Gastroesophageal sphincter (tissue), 4 donors: ENCODE data around the gene DDX3X. TPM values are rescaled to one million over a fixed set of nuclear protein-coding genes. Genes with fewer than 3 reads are reported as not detected.
"Not testable (repeated sequence)": the region's sequence is repeated elsewhere in the genome, so short reads cannot be mapped to it uniquely, and the experiment has no call there.

Source experiments
- ATAC-seq: fragments of 150-250 bp; one replicate; pipeline ENCODE4 v1.9.1; 2016; ENCODE audit warnings: mild to moderate bottlenecking, moderate library complexity
- H3K27ac ChIP-seq, 4 donors: fragments of 200-600 bp; sonication (generic) in 3 of 4; 1 replicate in 3 of 4; 2 replicates in 1 of 4; pipeline ENCODE4 v1.5.1; 2016 to 2019
- H3K27me3 ChIP-seq: fragments of 200-600 bp; sonication (generic); one replicate; pipeline ENCODE4 v1.5.1; 2019
- H3K36me3 ChIP-seq, 2 donors: fragments of 200-600 bp; sonication (generic); one replicate each; pipeline ENCODE4 v1.5.1; 2019; ENCODE audit warnings: control low read depth in 1 of 2
- H3K4me1 ChIP-seq, 3 donors: fragments of 200-600 bp; sonication (generic); 1 replicate in 2 of 3; 2 replicates in 1 of 3; pipeline ENCODE4 v1.5.1; 2016 to 2019; ENCODE audit warnings: control low read depth in 2 of 3
- H3K4me3 ChIP-seq, 2 donors: fragments of 200-600 bp; sonication (generic); one replicate each; pipeline ENCODE4 v1.5.1; 2019; ENCODE audit warnings: mild to moderate bottlenecking in 1 of 2, moderate library complexity in 1 of 2
- H3K9me3 ChIP-seq, 3 donors: fragments of 200-600 bp; sonication (generic); one replicate each; pipeline ENCODE4 v1.5.1; 2017 to 2019; ENCODE audit warnings: control low read depth in 2 of 3
- EP300 ChIP-seq: sonication (generic); formaldehyde crosslinking; IDR thresholded peaks from one replicate; pipeline ENCODE4 v1.6.1; 2017; ENCODE audit warnings: antibody characterized with exemption, mild to moderate bottlenecking
- POLR2A ChIP-seq, 2 donors: fragments of 450-650 bp; IDR thresholded peaks; one replicate each; pipeline ENCODE4 v1.6.1; 2017; ENCODE audit warnings: antibody characterized with exemption in 2 of 2, mild to moderate bottlenecking in 2 of 2, moderate library complexity in 1 of 2
- POLR2AphosphoS5 ChIP-seq: sonication (generic); formaldehyde crosslinking; IDR thresholded peaks from one replicate; pipeline ENCODE4 v1.6.1; 2017; ENCODE audit warnings: antibody characterized with exemption
- WGBS, 2 donors: methylation state at CpG; one replicate each; pipeline ENCODE4 v1.1.5; 2018; ENCODE audit warnings: low coverage in 1 of 2; 5-methylcytosine and 5-hydroxymethylcytosine counted together
- total RNA-seq, 4 donors: library from RNA; depleted of rRNA; stranded (reverse); fragments of >200 nt; gene quantifications; one replicate each; pipeline ENCODE4 v1.1.0, GENCODE V29; 2016
- TF ChIP-seq, protein P1 (sequence below), 4 experiments: fragments of 200-600 bp in 2 of 4; fragments of 450-650 bp in 2 of 4; sonication (generic) in 1 of 4; IDR thresholded peaks; one replicate each; pipeline ENCODE4 v1.5.1; 2017 to 2019; ENCODE audit warnings: antibody characterized with exemption in 4 of 4, mild to moderate bottlenecking in 2 of 4, moderate library complexity in 2 of 4

The DDX3X gene
- total RNA-seq, 4 donors from 2014 or later = 226 to 385 (median 318) TPM

DNA sequence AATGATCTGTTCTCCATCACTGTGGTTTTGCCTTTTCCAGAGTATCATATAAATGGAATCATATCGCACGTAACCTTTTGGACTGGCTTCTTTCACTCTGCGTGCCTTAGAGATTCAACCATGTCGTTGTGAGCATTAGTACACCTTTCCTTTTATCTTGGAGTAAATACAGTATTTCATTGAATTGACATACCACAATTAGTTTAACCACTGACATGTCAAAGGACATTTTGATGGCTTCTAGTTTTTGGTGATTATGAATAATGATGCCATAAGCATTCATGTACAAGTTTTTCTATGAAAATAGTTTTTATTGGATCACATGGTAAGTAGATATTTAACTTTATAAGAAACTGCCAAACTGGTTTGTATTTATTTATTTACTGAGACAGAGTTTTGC is 35.2 kb downstream of the DDX3X start:
- Histone ChIP-seq H3K4me1 (no peaks in the 10 kb centered on the region), H3K27ac (no peak overlapping the region), H3K36me3 (no peaks in the 10 kb centered on the region), H3K9me3 (no peaks in the 10 kb centered on the region), H3K4me3 (no peak overlapping the region), H3K27me3 (no peaks in the 10 kb centered on the region)
- ATAC-seq = no peak
- no peak for TF ChIP-seq EP300
- TF ChIP-seq, protein P1, sequence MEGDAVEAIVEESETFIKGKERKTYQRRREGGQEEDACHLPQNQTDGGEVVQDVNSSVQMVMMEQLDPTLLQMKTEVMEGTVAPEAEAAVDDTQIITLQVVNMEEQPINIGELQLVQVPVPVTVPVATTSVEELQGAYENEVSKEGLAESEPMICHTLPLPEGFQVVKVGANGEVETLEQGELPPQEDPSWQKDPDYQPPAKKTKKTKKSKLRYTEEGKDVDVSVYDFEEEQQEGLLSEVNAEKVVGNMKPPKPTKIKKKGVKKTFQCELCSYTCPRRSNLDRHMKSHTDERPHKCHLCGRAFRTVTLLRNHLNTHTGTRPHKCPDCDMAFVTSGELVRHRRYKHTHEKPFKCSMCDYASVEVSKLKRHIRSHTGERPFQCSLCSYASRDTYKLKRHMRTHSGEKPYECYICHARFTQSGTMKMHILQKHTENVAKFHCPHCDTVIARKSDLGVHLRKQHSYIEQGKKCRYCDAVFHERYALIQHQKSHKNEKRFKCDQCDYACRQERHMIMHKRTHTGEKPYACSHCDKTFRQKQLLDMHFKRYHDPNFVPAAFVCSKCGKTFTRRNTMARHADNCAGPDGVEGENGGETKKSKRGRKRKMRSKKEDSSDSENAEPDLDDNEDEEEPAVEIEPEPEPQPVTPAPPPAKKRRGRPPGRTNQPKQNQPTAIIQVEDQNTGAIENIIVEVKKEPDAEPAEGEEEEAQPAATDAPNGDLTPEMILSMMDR (IDR thresholded peaks at IDR 0.05) = no peak
- TF ChIP-seq POLR2A (IDR thresholded peaks at IDR 0.05) = no peak
- TF ChIP-seq POLR2AphosphoS5 = no peak
- WGBS, 2 donors = 89 to 94% methylated on average over 2 to 4 of the region's 4 CpGs

DNA sequence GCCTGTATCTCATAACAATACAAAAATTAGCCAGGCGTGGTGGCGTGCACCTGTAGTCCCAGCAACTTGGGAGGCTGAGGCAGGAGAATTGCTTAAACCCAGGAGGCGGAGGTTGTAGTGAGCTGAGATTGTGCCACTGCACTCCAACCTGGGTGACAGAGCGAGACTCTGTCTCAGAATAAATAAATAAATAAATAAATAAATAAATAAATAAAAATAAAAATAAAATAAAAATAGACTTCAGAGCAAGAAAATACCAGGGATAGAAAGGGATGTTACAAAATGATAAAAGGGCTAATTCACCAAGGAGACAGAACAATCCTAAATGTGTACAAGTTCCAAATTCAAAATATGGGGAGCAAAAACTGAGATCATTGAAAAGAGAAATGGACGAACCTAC is 37.6 kb downstream of the DDX3X start:
- WGBS, 2 donors = 100% methylated on average over 1 of the region's 5 CpGs
- H3K36me3 ChIP-seq, H3K4me1 ChIP-seq: not testable (repeated sequence)

DNA sequence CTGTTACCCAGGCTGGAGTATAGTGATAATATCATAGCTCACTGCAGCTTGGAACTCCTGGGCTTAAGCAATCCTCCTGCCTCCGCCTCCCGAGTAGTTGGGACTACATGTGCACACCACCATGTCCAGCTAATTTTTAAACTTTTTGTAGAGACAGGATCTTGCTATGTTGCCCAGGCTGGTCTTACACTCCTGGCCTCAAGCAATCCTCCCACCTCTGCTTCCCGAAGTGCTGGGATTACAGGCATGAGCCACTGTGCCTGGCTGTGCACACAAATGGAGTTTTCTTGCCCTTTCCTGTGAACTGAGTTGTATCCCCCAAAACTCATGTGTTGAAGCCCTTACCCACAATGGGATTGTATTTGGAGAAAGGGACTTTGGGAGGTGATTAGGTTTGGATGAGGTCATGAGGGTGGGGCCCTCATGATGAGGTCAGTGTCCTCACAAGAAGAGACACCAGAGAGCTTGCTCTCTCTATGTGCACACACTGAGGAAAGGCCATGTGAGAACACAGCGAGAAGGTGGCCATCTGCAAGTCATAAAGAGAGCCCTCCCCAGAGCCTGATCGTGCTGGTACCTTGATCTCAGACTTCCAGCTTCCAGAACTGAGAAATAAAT is 40.1 kb downstream of the DDX3X start:
- no peaks in the 10 kb centered on the region for H3K36me3 ChIP-seq
- no peaks in the 10 kb centered on the region for H3K9me3 ChIP-seq
- no peak for ATAC-seq
- no peaks in the 10 kb centered on the region for H3K27me3 ChIP-seq
- WGBS, 2 donors = 100% methylated on average over 1 of the region's 5 CpGs; no CpG with 5 or more reads in 1 of the 2 donors
- no peak for TF ChIP-seq POLR2AphosphoS5
- TF ChIP-seq EP300 = no peak
- TF ChIP-seq, protein P1 (IDR thresholded peaks at IDR 0.05) = no peak
- TF ChIP-seq POLR2A (IDR thresholded peaks at IDR 0.05) = no peak
- no peaks in the 10 kb centered on the region for H3K4me1 ChIP-seq
- no peak overlapping the region for H3K27ac ChIP-seq
- no peak overlapping the region for H3K4me3 ChIP-seq

More for the DNA sequence above, 37.6 kb downstream of the DDX3X start:
- H3K27ac ChIP-seq, H3K9me3 ChIP-seq, H3K27me3 ChIP-seq, H3K4me3 ChIP-seq, ATAC-seq: not testable (repeated sequence)

DNA sequence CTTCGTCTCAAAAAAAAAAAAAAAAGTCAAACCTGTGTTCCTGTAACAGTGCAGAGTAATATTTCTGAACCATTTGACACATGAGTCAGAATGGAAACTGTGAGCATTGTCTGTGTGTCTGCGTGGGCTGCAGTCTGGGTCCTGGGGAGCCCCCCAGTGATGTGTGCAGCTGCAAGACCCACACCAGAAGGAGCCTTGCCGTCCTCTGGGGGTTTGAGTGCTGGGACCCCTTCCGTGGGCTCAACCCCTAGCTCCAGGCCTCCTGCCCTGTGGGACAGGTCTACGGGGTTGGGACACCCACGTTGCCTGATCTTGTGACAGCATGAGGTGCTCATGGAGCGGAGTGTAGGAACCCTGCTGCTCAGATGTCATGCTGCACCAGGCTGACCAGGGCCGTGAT is 43.7 kb downstream of the DDX3X start:
- H3K4me1 ChIP-seq = no peaks in the 10 kb centered on the region
- no peak overlapping the region for H3K27ac ChIP-seq
- no peaks in the 10 kb centered on the region for H3K27me3 ChIP-seq
- no peak for TF ChIP-seq POLR2AphosphoS5
- TF ChIP-seq POLR2A (IDR thresholded peaks at IDR 0.05) = no peak
- TF ChIP-seq, protein P1 (IDR thresholded peaks at IDR 0.05) = no peak
- no peak for TF ChIP-seq EP300
- 92% methylated on average over 2 of the region's 8 CpGs; no CpG with 5 or more reads in 1 of the 2 donors for WGBS, 2 donors
- H3K4me3 ChIP-seq = no peak overlapping the region
- no peaks in the 10 kb centered on the region for H3K9me3 ChIP-seq
- ATAC-seq = no peak
- no peaks in the 10 kb centered on the region for H3K36me3 ChIP-seq

DNA sequence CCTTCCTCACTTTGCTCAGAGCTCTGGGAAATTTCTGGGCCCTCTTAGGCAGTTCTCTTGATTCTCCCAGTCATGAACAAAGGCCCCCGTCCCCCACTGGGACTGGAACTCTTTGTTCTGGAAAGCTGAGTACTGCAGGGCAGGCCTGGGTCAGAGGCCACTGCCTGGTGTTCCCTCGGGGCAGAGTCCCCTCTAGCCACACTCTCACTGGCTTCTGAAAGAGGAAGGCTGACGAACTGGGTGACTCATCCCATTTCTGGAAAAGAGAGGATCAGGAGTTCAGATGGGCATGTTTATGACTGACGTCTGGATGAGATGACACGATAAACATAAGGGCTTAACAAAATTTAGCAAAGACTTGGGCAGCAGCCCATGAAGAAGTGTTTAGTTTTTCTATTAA is 47.7 kb downstream of the DDX3X start:
- no peak for TF ChIP-seq POLR2A (IDR thresholded peaks at IDR 0.05)
- TF ChIP-seq POLR2AphosphoS5 = peak; percentile 18

More for the DNA sequence above, 47.7 kb downstream of the DDX3X start:
- Histone ChIP-seq H3K9me3 (no peaks in the 10 kb centered on the region), H3K36me3 (no peaks in the 10 kb centered on the region), H3K4me1 (no peaks in the 10 kb centered on the region), H3K27me3 (no peaks in the 10 kb centered on the region), H3K27ac (no peak overlapping the region), H3K4me3 (no peak overlapping the region)
- no CpG with 5 or more reads among the region's 5 CpGs for WGBS, 2 donors
- peak; percentile 78 for ATAC-seq
